Raji (cell line): Measurements from ENCODE around the gene BAZ2B.

Experiments used
- POLR2A ChIP-seq: IDR thresholded peaks from 2 replicates; pipeline ENCODE4 v1.6.1; 2011; ENCODE audit warnings: low read depth, low read length, control low read depth; ENCODE audit not compliant: insufficient read depth

The BAZ2B gene

GRCh38 chr2:159449504-159450124, 166.7 kb downstream of the BAZ2B start:
- no peak for TF ChIP-seq POLR2A

GRCh38 chr2:159446817-159447216, 169.5 kb downstream of the BAZ2B start:
- TF ChIP-seq POLR2A = no peak

GRCh38 chr2:159446201-159446600, 170.1 kb downstream of the BAZ2B start:
- no peak for TF ChIP-seq POLR2A

- TF ChIP-seq POLR2A = no peak
Measured at GRCh38 chr2:159445307-159445706, 171.0 kb downstream of the BAZ2B start.

GRCh38 chr2:159444754-159445153, 171.6 kb downstream of the BAZ2B start:
- no peak for TF ChIP-seq POLR2A

GRCh38 chr2:159442159-159442852, 174.0 kb downstream of the BAZ2B start:
- TF ChIP-seq POLR2A = no peak

- no peak for TF ChIP-seq POLR2A
Measured at GRCh38 chr2:159441182-159441581, 175.2 kb downstream of the BAZ2B start.

GRCh38 chr2:159439421-159439820, 176.9 kb downstream of the BAZ2B start:
- TF ChIP-seq POLR2A = no peak

GRCh38 chr2:159438720-159439353, 177.5 kb downstream of the BAZ2B start:
- TF ChIP-seq POLR2A = no peak

GRCh38 chr2:159438284-159438683, 178.1 kb downstream of the BAZ2B start:
- TF ChIP-seq POLR2A = no peak

GRCh38 chr2:159432610-159433009, 183.7 kb downstream of the BAZ2B start:
- TF ChIP-seq POLR2A = no peak

GRCh38 chr2:159427048-159427447, 189.3 kb downstream of the BAZ2B start:
- TF ChIP-seq POLR2A = no peak

GRCh38 chr2:159419403-159419802, 196.9 kb downstream of the BAZ2B start:
- TF ChIP-seq POLR2A = no peak

GRCh38 chr2:159411460-159411859, 204.9 kb downstream of the BAZ2B start:
- no peak for TF ChIP-seq POLR2A

GRCh38 chr2:159410276-159410675, 206.1 kb downstream of the BAZ2B start:
- no peak for TF ChIP-seq POLR2A

- no peak for TF ChIP-seq POLR2A
Measured at GRCh38 chr2:159409116-159409800, 207.1 kb downstream of the BAZ2B start.

GRCh38 chr2:159402790-159403189, 213.6 kb downstream of the BAZ2B start:
- no peak for TF ChIP-seq POLR2A
